Fibroblast of skin of abdomen (primary cell): ENCODE measurements around the gene ATP6AP2.
A peak's percentile ranks its signal among the peaks of the same experiment; 100 is the strongest.

Experiments used
- DNase-seq: peaks from one replicate; pipeline ENCODE4 v3.0.0-alpha.2; 2013

The ATP6AP2 gene

GRCh38 chrX:40646489-40647306, 65.9 kb downstream of the ATP6AP2 start:
- peak; percentile 14 for DNase-seq

- peak; percentile 88 for DNase-seq
Measured at GRCh38 chrX:40647307-40648197, 66.8 kb downstream of the ATP6AP2 start, which contains the start of gene CXorf38. CXorf38 (minus strand) TSS chrX:40647561; CDS start chrX:40647520, 41 bp downstream.

- peak; percentile 44 for DNase-seq
Measured at GRCh38 chrX:40651620-40652223, 71.0 kb downstream of the ATP6AP2 start.

- DNase-seq, result no peak
Measured at GRCh38 chrX:40652664-40653063, 71.9 kb downstream of the ATP6AP2 start.

- DNase-seq, result no peak
Measured at GRCh38 chrX:40653535-40653934, 72.8 kb downstream of the ATP6AP2 start.
